ACC112 (cell line): ENCODE data around the gene TRAF4.

Experiments
- H2AFZ ChIP-seq: fragments of 200-600 bp; sonication (generic); one replicate; pipeline ENCODE4 v1.6.0; 2017; ENCODE audit warnings: antibody characterized with exemption, low read length; ENCODE audit not compliant: unreplicated experiment
- H3K27ac ChIP-seq: fragments of 200-600 bp; sonication (generic); 2 replicates; pipeline ENCODE4 v1.5.1; 2014; ENCODE audit warnings: low read depth, mild to moderate bottlenecking, antibody characterized with exemption, low read length, moderate library complexity
- H3K27me3 ChIP-seq: fragments of 200-600 bp; sonication (generic); 2 replicates; pipeline ENCODE4 v1.6.1; 2014; ENCODE audit warnings: mild to moderate bottlenecking, antibody characterized with exemption, low read length, moderate library complexity, mixed read lengths; ENCODE audit not compliant: insufficient read depth
- H3K36me3 ChIP-seq: fragments of 200-600 bp; sonication (generic); 2 replicates; pipeline ENCODE4 v1.6.1; 2016; ENCODE audit warnings: mild to moderate bottlenecking, antibody characterized with exemption, low read length, moderate library complexity, mixed read lengths; ENCODE audit not compliant: insufficient read depth
- H3K4me1 ChIP-seq: fragments of 200-600 bp; sonication (generic); one replicate; pipeline ENCODE4 v1.6.1; 2016; ENCODE audit warnings: low read length, mixed read lengths; ENCODE audit not compliant: insufficient read depth, unreplicated experiment, control insufficient read depth
- H3K4me3 ChIP-seq: fragments of 200-600 bp; sonication (generic); 2 replicates; pipeline ENCODE4 v1.5.1; 2014; ENCODE audit warnings: mild to moderate bottlenecking, low read depth, low read length
- H3K79me2 ChIP-seq: fragments of 200-600 bp; sonication (generic); one replicate; pipeline ENCODE4 v1.6.0; 2016; ENCODE audit warnings: low read length; ENCODE audit not compliant: control insufficient read depth, unreplicated experiment, insufficient read depth

TRAF4 gene

DNA sequence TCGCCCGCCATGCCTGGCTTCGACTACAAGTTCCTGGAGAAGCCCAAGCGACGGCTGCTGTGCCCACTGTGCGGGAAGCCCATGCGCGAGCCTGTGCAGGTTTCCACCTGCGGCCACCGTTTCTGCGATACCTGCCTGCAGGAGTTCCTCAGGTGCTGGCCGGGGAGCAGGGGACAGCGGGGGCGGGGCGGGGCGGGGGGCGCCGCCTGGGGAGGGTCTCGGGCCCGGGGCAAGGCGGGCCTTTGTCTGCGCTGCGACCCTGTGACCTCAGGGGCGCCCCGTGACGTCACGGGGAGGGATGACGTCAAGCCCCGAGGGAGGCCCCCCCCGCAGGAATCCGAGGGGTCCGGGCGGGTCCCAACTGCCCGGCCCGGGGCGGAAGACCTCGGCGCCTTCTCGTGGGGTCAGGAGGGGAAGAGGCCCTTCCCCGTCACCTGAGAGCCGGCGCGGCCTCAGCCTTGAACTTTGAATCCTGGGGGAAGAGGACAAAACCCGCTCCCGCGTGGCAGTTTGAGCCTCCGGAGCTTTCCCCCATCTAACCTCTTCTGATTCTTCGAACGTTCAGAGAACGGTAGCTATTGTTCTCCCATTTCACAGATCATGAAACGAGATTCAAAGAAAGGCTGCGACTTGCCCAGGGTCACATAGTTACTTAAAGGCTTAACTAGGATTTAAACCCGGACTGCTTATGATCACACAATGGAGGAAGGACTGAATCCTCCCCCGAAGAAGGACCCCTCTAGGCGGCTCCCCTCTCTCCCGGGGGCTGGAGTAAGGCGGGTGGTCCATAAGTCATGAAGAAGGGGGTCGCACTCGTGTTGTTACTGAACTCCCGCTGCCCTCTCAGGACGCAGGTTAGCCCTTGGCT is 527 bp downstream of the TRAF4 start:
- Histone ChIP-seq H3K4me3 (peak overlapping the region; percentile 95), H2AFZ (no peak overlapping the region), H3K27ac (peak overlapping the region; percentile 85), H3K27me3 (no peaks in the 10 kb centered on the region), H3K79me2 (peaks cover 34% of the 10 kb centered on the region), H3K4me1 (peaks cover 32% of the 10 kb centered on the region), H3K36me3 (peaks cover 5% of the 10 kb centered on the region; the same call in 1 of the 2 replicates)

DNA sequence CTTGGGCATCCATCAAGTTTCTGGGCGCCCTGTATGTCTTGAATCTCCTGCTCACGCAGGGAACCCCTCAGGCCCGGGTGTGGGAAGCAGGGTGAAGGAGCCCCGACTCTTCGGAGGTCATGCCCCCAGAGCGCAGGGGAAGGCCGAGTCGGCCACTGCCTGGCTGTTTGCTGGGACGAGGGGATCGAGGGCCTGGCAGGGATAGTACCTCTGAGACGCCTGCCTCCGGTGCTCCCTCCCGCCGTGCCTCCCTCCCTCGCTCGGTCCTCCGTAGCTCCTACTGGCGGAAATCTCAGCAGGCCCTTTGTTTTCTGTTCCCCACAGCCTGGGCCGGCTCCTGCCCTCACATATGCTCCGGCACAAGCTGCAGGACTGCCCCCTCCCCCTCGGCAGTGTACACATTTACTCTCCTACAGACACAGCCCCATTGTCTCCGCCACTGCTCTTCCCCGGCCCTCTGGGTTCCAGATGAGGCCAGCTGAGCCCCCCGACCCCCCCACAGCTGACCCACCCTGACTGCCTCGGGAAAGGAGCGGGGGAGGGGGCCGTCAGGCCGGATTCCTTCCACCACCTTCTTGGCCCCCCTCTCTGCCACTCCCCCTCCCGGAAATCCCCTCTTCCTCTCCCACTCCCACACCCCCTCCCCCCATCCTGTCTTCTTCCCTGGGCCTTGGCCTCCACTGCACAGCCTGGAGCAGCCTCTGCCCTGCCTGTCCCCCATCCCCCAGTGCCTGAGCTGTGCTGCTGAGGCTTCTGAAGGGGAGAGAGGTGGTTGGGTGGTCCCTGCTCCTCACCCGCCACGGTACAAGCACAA is 1.4 kb downstream of the TRAF4 start:
- H2AFZ ChIP-seq = no peak overlapping the region
- H3K36me3 ChIP-seq = peaks cover 5% of the 10 kb centered on the region; the same call in 1 of the 2 replicates
- H3K79me2 ChIP-seq = peaks cover 34% of the 10 kb centered on the region

DNA sequence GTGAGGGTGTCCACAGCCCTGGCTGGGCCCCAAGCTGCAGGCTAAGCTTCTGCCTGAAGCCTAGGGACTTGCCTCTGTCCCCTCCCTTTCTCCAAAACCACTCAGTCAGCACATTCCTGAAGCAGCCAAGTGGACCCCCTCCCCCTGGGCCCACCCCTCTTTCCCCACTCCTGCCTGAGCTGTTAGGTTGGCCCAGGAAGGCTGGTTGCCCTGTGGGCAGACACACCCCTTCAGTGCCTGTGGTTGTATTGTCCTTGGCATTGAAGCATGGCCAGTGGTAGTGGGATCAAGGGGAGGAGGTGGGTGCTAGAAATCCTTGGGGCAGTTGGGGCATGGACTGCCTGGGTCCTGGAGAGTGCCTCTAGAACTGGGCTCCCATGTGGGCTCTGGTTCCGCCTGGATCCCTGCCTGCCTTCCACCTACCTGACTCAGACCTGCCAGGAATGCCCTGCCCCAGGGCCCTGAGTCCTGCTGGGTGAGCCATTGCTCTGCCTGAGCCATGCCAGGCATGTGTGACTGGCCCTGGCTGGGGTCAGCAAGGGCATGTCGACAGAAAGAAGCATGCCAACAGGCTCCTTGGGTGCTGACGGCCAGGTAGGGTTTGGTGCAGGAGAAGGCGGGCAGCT is 2.1 kb downstream of the TRAF4 start:
- Histone ChIP-seq H3K36me3 (peaks cover 10% of the 10 kb centered on the region; the same call in 1 of the 2 replicates), H3K4me3 (peak overlapping the region; percentile 95), H3K27me3 (no peaks in the 10 kb centered on the region), H3K79me2 (peaks cover 36% of the 10 kb centered on the region), H2AFZ (no peak overlapping the region), H3K4me1 (peaks cover 33% of the 10 kb centered on the region), H3K27ac (peak overlapping the region; percentile 85; the same call in 1 of the 2 replicates)

More for the DNA sequence above, 1.4 kb downstream of the TRAF4 start:
- Histone ChIP-seq H3K4me3 (peak overlapping the region; percentile 95), H3K4me1 (peaks cover 33% of the 10 kb centered on the region), H3K27me3 (no peaks in the 10 kb centered on the region), H3K27ac (peak overlapping the region; percentile 85)

DNA sequence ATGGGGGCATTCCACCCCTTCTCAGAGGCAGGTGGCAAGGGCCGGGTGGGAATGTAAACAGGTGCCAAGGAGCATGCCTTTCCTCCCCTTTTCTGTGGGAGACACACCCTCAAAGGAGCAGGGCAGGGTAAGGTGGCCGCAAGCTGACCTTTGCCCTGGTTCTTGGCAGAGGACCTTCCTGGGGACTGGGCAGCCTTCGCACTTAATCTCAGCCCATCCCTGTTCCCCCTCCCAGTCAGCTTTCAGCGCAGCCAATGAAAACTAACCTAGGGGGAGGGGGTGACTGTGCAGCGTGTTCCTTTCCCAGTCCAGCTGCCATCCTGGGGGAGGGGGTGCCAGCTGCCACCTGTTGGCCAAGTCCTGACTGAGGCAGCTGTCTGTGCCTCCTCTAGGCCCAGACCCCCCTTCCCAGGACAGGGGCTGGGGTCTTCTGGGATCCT is 2.8 kb downstream of the TRAF4 start:
- Histone ChIP-seq H3K27me3 (no peaks in the 10 kb centered on the region), H2AFZ (no peak overlapping the region), H3K4me1 (peaks cover 33% of the 10 kb centered on the region), H3K27ac (peak overlapping the region; percentile 85; the same call in 1 of the 2 replicates), H3K79me2 (peaks cover 38% of the 10 kb centered on the region), H3K36me3 (peaks cover 12% of the 10 kb centered on the region; the same call in 1 of the 2 replicates), H3K4me3 (peak overlapping the region; percentile 95)

DNA sequence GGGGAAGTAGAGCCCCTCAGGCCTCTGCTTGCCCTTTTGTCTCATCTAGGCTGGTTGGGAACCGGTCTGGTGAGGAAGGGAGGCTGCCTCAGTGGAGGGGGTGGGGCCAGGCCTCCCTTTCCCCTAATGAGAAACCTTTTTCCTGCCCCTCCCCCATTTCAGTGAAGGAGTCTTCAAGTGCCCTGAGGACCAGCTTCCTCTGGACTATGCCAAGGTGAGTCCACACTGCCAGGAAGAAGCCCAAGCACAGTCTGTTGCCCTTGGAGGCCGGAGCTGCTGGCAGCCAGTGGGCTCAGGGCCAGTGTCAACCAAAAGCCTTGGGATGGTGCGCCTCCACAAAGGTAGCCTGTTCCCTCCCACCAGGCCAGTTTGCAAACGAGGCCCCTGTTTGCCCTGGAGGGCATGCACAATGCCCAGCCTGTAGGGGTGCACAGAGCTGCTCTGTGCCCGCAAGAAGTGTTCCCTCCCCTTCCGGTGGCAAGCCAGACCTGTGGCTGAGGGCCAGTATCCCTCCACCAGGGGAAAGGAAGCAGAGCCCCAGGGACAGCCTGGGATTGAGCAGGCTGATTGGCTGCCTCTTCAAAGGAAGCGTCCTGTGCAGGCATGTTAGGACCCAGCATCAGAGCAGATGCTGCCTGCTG is 3.4 kb downstream of the TRAF4 start:
- Histone ChIP-seq H3K4me1 (peaks cover 33% of the 10 kb centered on the region), H3K27me3 (no peaks in the 10 kb centered on the region), H3K27ac (no peak overlapping the region), H3K79me2 (peaks cover 41% of the 10 kb centered on the region), H3K4me3 (peak overlapping the region; percentile 95; the same call in 1 of the 2 replicates), H3K36me3 (peaks cover 12% of the 10 kb centered on the region; the same call in 1 of the 2 replicates), H2AFZ (no peak overlapping the region)

DNA sequence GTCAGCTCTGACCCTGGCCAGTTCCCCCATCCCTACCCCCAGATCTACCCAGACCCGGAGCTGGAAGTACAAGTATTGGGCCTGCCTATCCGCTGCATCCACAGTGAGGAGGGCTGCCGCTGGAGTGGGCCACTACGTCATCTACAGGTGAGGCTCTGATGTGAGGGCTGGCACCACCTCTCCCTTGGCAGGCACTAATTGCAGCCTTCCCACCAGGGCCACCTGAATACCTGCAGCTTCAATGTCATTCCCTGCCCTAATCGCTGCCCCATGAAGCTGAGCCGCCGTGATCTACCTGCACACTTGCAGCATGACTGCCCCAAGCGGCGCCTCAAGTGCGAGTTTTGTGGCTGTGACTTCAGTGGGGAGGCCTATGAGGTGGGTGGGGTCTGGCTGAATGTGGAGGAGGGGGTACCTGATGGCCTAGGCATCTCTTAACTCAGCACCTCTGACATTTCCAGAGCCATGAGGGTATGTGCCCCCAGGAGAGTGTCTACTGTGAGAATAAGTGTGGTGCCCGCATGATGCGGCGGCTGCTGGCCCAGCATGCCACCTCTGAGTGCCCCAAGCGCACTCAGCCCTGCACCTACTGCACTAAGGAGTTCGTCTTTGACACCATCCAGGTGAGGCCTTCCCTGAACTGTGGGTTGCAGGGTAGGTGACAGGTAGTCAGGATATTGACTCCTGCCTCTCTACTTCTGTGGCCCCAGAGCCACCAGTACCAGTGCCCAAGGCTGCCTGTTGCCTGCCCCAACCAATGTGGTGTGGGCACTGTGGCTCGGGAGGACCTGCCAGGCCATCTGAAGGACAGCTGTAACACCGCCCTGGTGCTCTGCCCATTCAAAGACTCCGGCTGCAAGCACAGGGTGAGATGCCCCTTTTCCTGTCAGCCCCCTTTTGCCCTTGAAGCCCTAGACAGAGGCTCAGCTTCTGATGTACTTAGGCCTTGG is 4.3 kb downstream of the TRAF4 start:
- no peaks in the 10 kb centered on the region for H3K27me3 ChIP-seq
- peaks cover 28% of the 10 kb centered on the region for H3K4me1 ChIP-seq
- peaks cover 12% of the 10 kb centered on the region; the same call in 1 of the 2 replicates for H3K36me3 ChIP-seq
- H2AFZ ChIP-seq = no peak overlapping the region
- no peak overlapping the region for H3K4me3 ChIP-seq
- H3K27ac ChIP-seq = no peak overlapping the region
- H3K79me2 ChIP-seq = peaks cover 41% of the 10 kb centered on the region

DNA sequence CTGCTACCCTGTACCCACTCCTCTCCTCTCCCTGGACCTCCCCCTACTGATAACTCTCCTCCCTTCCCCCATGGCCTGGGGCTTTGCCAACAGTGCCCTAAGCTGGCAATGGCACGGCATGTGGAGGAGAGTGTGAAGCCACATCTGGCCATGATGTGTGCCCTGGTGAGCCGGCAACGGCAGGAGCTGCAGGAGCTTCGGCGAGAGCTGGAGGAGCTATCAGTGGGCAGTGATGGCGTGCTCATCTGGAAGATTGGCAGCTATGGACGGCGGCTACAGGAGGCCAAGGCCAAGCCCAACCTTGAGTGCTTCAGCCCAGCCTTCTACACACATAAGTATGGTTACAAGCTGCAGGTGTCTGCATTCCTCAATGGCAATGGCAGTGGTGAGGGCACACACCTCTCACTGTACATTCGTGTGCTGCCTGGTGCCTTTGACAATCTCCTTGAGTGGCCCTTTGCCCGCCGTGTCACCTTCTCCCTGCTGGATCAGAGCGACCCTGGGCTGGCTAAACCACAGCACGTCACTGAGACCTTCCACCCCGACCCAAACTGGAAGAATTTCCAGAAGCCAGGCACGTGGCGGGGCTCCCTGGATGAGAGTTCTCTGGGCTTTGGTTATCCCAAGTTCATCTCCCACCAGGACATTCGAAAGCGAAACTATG is 5.2 kb downstream of the TRAF4 start:
- Histone ChIP-seq H2AFZ (no peak overlapping the region), H3K27me3 (no peaks in the 10 kb centered on the region), H3K27ac (no peak overlapping the region), H3K4me1 (peaks cover 28% of the 10 kb centered on the region), H3K36me3 (peaks cover 12% of the 10 kb centered on the region; the same call in 1 of the 2 replicates), H3K4me3 (no peak overlapping the region), H3K79me2 (peaks cover 41% of the 10 kb centered on the region)

DNA sequence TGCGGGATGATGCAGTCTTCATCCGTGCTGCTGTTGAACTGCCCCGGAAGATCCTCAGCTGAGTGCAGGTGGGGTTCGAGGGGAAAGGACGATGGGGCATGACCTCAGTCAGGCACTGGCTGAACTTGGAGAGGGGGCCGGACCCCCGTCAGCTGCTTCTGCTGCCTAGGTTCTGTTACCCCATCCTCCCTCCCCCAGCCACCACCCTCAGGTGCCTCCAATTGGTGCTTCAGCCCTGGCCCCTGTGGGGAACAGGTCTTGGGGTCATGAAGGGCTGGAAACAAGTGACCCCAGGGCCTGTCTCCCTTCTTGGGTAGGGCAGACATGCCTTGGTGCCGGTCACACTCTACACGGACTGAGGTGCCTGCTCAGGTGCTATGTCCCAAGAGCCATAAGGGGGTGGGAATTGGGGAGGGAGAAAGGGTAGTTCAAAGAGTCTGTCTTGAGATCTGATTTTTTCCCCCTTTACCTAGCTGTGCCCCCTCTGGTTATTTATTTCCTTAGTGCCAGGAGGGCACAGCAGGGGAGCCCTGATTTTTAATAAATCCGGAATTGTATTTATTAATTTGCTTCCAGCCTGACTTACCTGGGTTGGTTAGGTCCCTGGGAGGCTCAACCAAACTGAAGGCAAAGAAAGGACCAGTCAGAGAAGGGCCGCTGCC is 5.8 kb downstream of the TRAF4 start:
- Histone ChIP-seq H2AFZ (no peak overlapping the region), H3K27me3 (no peaks in the 10 kb centered on the region), H3K79me2 (peaks cover 36% of the 10 kb centered on the region), H3K4me1 (peaks cover 28% of the 10 kb centered on the region), H3K27ac (no peak overlapping the region), H3K36me3 (peaks cover 12% of the 10 kb centered on the region; the same call in 1 of the 2 replicates), H3K4me3 (no peak overlapping the region)
